Smooth muscle cell of the brain vasculature (primary cell): ENCODE measurements around the gene IKBKG.
"Not testable (repeated sequence)": the region's sequence is repeated elsewhere in the genome, so short reads cannot be mapped to it uniquely, and the experiment has no call there.

Source experiments
- DNase-seq: peaks from one replicate; pipeline ENCODE4 v3.0.0-alpha.2; 2012; ENCODE audit warnings: low read depth, low spot score

IKBKG gene

GRCh38 chrX:154547245-154548027, at the start of gene IKBKG:
Gene IKBKG (plus strand): TSS chrX:154547620. CDS start chrX:154552003, 4,383 bp downstream.
- DNase-seq, result peak; percentile 70

GRCh38 chrX:154501423-154501822, 46.0 kb upstream of the IKBKG start:
- DNase-seq, result not testable (repeated sequence)

GRCh38 chrX:154502098-154502497, 45.3 kb upstream of the IKBKG start:
- no peak for DNase-seq

GRCh38 chrX:154502989-154503388, 44.4 kb upstream of the IKBKG start:
- DNase-seq, result no peak

GRCh38 chrX:154505734-154506133, 41.7 kb upstream of the IKBKG start:
- DNase-seq, result no peak

GRCh38 chrX:154506483-154507332, 40.7 kb upstream of the IKBKG start:
- no peak for DNase-seq

GRCh38 chrX:154507673-154508383, 39.6 kb upstream of the IKBKG start:
- no peak for DNase-seq

- DNase-seq, result no peak
These were observed 39.1 kb upstream of the IKBKG start for GRCh38 chrX:154508384-154508745.

GRCh38 chrX:154509455-154509854, 38.0 kb upstream of the IKBKG start:
- DNase-seq, result no peak

GRCh38 chrX:154511761-154512160, 35.7 kb upstream of the IKBKG start:
- DNase-seq, result no peak

GRCh38 chrX:154512879-154513553, 34.4 kb upstream of the IKBKG start:
- no peak for DNase-seq

- no peak for DNase-seq
These were observed 33.7 kb upstream of the IKBKG start for GRCh38 chrX:154513716-154514115.

GRCh38 chrX:154515090-154515965, 32.1 kb upstream of the IKBKG start:
- no peak for DNase-seq

GRCh38 chrX:154515966-154516655, 31.3 kb upstream of the IKBKG start, which contains the start of gene FAM3A:
Gene FAM3A (minus strand): TSS chrX:154516232. CDS start chrX:154515772, 460 bp downstream.
- peak; percentile 61 for DNase-seq

GRCh38 chrX:154516656-154517100, 30.7 kb upstream of the IKBKG start:
- DNase-seq, result no peak

- no peak for DNase-seq
These were observed 30.2 kb upstream of the IKBKG start for GRCh38 chrX:154517101-154517781.

- DNase-seq, result no peak
These were observed 28.0 kb upstream of the IKBKG start for GRCh38 chrX:154519389-154519788.

- DNase-seq, result no peak
These were observed 21.6 kb upstream of the IKBKG start for GRCh38 chrX:154525606-154526490.
